GM19467 (cell line): Measurements from ENCODE around the gene HES1.

Experiments
- ATAC-seq: cut with Tn5 transposase; IDR thresholded peaks from one replicate; pipeline ENCODE4 v1.9.1; 2021; ENCODE audit warnings: mild to moderate bottlenecking, moderate library complexity; ENCODE audit not compliant: unreplicated experiment

Gene HES1

DNA sequence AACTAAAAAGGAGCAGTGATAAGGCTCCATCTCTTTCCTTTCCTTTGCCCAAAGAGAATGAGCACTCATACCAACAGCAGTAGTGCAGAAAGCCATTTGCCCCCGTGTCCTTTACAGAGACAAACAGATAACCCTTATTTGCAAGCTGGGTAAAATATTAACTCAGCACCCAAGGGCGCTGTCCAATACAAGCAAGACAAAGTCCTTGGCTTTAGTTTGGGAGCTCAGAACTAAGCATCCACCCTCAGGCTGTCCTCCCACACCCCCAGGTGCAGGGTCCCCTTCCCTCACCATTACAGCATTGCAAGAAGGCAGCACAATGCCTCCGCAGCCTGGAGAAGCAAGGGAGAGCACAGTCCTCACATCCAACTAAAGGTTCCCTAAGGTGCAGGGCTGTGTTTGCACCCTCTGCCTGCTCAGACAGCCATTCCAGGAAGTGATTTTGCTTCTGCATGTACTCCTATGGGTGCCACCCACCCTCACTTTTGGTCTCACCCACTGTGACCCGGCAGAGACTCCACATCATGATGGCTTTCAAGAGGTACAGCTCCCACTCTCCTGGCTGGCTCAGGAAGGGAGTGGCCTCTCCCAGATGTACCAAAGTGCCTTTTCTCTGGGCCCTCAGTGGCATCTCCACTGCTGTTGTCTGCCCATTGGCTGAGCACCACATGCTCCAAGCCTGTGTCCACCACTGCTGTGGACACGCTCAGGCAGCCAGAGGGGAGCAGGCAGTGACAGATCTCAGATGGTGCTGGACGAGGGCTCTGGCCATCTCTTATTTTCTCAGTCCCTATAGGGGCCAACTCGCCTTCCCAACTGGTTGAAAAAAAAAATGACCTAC, 34.1 kb upstream of the HES1 start:
- ATAC-seq: peak; percentile 27

DNA sequence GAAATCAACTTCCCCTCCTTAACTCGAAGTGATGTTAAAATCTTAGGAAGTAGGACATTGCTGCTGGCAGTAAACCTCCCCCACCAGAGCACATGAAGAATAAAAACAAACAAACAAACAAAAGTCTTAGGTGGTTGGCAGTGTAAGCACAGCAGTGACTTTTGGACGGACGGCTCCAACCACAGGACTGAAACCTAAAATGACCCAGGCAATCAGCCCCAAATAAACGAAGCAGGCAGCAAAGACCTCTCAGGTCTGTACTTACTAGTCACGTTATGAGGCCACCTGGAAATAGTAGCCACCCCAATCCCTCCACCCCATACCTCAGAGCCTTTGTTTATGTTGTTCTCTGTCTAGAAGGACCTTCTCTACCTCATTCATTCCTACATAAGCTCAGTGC, 33.5 kb upstream of the HES1 start:
- peak; percentile 25 for ATAC-seq

DNA sequence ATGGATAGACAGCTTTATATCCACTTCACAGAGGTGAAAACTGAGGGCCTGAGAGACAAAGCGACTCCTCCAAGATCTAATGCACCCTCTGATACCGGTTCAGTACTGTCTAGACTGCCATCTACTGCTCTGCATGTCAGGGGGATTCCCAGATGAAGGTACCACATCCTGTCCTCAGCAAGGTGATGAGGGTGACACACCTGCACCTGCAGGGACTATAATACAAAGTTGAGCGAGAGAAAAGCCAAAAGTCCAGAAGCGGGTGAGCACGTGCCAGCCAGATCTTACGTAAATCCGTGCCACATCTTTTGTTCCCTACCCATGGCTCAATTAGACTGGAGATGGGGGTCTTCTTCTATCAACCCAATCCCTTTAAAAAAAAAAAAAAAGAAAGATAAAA, 32.4 kb upstream of the HES1 start:
- no peak for ATAC-seq

DNA sequence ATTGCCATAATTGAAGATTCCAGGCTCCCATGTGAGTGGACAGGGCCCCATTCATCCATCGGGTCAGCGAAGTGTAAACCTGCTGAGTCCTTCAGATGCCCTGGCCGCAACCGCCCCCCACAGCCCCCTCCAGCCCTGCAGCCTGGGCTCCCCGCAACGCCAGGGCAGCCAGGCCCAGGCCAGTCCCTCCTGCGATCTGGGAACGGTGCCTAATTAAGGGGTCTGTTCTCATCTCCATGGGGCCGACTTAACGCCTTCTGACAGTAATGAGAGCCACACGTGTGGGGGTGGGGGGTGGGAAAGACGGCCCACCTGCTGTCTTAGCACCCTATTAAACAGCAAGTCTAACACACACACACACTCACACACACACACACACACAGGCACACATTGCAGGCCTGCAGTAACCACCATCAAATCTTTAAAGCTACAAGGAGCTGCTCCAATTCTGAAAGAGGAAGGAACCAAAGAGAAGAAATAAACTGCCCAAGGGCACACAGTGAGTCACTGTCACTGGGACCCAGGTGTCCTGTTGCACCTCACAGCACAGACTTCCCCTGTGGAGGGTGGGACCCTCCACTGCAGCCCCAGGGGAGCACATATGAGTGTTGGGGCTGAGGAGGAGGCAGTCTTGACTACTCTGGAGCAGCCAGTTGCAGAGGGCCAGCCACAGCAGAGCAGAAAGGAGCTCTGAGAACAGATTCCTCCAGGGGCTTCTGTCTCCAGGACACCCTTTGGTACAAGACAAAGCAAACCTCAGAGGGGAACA, 31.8 kb upstream of the HES1 start:
- ATAC-seq: no peak

DNA sequence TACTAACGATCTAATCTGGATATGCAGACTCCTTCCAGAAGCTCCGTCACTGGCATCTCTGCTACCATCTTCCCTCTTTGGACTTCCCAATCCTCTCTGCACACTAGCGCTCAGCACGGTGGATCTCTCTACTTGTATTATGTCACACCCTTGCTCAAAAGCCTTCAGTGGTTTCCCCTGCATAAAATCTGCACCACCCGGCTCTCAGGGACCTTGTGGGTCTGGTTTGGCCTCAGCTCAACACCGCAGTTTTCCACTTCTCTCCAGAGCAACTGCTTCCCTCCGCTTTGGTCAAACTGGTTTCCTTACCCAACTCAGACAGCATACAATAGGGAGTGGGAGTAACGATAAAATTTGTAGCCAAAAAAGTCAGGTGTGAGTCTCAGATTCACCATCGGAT, 30.7 kb upstream of the HES1 start:
- ATAC-seq: no peak

DNA sequence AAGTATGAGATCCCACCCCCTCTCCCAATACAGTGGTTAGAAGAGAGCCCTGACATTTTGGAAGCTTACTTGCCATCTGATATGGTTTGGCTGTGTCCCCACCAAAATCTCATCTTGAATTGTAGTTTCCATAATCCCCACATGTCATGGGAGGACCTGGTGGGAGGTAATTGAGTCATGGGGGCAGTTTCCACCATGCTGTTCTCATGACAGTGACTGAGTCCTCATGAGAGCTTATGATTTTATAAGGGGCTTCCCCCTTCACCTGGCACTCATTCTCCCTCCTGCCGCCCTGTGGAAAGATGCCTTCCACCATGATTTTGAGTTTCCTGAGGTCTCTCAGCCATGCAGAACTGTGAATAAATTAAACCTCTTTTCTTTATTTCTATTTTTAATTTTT, 28.8 kb upstream of the HES1 start:
- ATAC-seq: no peak

DNA sequence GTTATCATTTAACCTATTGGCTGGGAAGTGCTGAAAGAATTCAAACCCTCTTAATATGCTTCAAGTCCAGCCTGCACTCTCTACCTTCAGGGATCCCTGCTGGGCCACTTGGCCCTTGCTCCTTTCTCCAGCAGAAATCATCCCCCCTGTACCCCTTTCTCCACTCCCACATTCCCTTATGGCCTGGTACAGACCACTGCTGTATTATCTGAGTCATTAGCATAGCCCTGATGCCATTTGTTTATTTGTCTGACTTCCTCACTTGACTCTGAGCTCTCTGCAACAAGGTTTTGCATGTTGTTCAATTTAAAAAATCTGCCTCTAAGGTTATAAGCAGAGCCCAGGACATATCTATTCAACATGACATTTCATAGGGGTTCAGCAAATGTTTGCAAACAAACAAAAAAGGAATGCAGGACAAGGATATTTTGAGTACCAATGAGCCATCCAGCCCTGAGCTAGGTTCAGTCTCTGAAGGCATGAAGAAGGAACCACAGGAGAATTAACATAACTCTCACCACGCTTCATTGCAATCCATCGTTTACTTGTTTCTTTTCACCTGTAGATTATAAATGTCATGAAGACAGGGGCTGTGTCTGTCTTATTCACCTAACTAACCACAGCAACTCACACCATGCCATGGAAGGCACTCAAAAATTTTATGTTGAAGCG, 26.6 kb upstream of the HES1 start:
- no peak for ATAC-seq

DNA sequence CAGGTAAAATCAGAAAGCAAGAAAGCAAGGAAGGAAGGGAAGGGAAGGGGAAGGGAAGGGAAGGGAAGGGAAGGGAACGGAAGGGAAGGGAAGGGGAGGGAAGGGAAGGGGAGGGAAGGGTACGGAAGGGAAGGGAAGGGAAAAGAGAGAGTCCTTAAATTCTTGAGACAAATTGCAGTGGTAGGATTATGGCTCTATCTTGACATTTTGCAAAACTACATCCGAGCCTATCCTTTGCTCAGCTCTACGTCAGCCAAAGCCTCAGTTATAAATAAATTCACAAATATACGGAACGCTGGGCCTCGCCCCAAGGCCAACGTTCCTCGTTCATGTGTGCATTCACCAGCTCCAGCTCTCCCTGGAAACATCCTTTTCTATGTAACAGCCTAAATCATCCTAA, 25.5 kb upstream of the HES1 start:
- no peak for ATAC-seq

DNA sequence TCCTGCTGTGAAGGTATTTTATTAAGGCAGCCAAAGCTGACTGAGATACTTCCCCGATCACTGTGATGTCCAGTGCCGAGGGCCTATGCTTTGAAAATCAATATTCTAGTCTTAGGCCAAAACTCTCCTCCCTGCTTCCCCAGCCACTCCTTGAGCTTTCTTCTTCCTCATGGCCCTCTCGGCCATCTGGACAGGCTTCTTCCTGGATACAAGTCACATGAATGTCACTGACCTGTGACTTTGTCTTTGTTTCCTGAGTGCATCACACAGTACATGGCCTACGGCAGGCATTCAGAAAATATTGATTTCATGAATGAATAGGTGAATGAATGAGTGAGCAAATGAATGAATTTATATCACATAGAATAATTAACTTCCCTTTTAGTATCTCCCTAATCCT, 24.6 kb upstream of the HES1 start:
- no peak for ATAC-seq

DNA sequence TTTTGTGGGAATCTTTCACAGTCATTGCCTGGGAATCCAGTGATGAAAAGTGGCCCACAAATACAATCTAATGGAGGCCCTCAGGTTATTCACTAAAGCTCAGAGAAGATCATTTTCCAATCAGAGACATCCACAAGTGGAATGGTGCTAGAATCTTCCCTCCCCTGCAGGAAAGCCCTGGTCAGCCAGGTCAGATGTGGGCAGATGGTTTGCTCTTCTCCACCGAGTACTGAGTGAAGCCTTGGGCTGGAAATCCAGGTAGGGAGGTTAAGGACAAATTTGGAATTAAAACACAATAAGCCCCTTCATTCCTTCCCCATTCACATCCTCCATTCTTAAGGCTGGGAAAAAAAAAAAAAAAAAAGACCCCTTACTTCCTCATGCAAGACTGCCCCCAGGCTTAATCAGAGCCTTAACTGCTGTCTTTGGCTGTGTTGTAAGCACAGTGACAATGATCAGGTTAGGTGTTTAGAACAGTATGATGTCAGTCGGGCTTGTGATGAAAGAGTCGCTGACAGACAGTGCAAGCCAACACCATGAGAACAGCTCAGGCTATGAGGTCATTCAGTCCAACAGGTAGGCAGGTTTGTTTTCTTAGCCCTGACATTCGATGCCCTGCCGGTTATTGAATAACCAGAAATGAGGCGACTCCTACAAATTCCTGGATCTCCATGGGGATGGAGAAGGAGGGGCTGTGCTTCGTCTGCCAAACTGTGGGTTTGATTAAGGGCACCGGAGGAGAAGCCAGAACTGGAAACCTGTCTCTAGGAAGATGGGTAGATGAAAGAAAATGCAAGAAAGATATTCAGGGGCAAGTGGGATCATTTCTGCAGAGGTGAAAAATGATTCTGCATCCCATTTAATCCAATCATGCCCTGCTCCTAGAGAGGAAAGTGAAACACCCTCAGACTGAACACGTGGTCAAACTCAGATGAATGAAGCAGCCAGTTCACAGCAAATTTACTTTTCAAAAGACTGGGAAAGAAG, 23.5 kb upstream of the HES1 start:
- no peak for ATAC-seq

DNA sequence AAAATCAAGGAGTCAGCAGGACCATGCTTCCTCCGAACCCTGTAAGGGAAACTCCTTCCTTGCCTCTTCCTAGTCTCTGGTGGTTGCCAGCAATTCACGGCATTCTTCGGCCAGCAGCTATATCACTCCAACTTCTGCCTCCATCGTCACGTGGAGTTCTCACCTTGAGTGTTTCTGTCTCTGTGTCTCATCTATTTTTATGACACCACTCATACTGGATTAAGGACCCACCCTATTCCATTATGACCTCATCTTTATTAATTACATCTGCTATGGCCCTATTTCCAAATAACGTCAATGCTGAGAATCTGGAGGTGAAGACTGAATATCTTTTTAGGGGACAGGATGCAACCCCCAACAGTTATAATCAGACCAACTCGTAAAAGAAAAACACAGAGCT, 21.8 kb upstream of the HES1 start:
- no peak for ATAC-seq

DNA sequence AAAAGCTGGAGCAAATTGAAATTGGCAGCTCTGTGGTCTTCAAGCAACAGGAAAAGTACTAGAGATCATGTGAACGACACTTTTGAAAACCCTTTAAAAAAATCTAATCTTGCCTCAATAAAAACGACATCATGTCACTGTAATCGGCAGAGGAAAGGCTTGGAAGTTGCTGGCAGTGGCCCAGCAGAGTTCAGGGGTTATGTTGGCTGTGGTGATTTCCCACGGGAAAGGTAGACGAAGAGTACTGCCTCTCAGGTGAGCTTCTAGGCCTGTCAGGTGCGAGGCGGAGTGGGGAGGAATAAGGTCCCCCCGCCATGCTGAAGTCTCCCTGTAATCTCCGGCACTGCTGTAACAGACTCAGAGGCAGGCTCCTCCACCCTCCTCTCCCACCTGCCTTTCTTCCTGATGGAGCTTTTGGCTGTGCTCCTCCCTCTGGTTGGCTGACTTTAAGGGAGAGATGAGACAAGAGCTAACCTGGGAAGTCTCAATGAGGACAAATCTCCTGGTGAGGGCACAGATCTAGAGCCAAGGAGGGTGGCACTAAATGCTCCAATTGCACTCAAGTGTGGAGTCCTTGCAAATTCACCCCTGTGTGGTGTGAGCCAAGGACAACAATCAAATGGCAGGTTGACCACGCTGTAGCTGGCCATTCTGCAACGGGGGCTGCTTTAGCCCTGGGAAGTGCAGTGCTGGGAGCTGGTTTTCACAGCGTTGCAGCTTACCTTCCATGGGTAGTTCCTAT, 18.7 kb upstream of the HES1 start:
- ATAC-seq: no peak

DNA sequence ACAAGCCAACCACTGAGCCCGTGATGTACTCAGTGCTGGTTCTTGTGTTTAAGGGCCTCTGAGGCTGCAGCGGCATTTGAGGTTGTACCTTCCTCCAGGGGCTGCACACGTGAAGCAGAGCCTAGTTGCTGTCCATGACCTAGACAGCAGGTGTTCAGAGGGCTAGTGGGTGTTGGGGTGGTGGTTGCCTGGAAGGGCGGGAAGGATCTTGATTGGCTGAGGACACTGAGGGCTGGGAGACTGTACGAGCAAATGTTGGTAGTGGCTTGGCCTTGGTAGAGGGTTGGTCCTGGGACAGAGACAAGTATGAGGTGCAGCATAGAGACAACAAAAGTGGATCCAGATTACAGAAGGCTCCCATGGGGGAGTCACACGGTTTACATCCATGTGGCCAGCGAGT, 17.0 kb upstream of the HES1 start:
- ATAC-seq: no peak

DNA sequence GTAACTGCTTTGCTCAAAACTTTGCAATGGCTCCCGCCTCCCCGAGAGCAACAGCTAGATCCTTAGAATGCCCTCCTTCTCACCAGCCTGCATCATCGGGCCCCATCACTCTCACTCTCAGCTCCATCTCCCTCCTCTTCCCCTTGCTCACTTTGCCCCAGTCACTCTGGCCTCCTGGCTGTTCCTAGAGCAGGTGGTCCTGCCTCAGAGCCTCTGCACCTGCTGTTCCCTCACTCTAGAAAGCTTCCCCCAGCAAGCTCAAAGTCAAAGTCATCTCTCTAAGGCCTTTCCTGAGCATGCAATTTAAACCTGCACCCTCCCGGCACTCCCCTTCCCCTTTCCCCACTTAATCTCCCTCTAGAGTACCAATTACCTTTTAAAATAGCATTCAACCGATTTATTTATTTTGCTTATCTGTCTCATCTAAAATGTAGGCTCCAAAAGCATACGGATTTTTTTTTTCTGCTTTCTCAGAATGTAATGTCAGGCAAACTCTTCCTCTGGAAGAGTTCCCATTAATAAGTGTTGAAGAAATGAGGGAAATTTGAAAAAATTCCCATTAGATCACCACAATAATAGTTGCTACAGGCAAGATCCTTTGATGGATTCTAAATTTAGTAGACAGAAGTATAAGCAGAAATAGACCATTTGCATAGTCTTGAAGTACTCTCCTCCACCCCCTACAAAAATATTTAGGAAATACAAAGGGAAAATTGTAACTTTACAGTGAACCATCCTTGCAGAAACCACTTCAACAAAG, 15.9 kb upstream of the HES1 start:
- no peak for ATAC-seq

DNA sequence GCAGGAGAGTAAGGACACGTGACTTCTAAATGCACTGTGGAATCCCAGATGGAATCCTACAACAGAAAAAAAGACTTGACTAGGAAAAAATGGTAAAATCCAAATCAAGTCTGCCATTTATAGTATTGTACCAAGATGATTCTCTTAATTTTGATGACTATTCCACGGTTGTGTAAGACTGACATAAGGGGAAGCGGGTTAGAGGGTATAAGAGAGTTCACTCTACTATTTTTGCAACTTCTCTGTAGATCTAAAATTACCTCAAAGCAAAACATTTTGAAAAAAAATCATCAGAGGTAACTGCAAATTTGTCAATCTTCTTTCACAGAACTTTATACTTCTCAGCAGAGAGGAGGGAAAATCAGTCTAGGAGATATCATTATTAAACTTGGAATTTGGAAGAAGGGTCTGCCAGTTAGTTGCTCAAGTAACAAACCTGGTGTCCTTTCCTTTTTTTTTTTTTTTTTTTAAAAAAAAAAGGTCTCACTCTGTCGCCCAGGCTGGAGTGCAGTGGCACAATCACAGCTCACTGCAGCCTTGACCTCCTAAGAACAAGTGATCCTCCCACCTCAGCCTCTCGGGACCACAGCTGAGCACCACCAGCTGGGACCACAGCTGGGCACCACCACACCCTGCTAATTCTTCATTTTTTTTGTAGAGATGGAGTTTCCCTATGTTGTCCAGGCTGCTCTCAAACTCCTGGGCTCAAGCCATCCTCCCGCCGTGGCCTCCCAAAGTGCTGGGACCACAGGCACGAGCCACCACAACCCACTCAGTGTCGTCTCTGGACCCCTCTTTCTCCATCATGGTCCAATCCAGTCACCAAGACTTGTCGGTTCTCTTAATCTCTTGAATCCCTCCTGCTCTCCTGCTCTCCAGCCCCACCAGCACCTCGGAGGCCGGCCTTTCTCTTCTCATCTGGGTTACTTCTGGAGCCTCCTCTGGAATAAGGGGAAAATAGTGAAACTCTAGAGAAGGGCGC, 14.9 kb upstream of the HES1 start:
- ATAC-seq: no peak

DNA sequence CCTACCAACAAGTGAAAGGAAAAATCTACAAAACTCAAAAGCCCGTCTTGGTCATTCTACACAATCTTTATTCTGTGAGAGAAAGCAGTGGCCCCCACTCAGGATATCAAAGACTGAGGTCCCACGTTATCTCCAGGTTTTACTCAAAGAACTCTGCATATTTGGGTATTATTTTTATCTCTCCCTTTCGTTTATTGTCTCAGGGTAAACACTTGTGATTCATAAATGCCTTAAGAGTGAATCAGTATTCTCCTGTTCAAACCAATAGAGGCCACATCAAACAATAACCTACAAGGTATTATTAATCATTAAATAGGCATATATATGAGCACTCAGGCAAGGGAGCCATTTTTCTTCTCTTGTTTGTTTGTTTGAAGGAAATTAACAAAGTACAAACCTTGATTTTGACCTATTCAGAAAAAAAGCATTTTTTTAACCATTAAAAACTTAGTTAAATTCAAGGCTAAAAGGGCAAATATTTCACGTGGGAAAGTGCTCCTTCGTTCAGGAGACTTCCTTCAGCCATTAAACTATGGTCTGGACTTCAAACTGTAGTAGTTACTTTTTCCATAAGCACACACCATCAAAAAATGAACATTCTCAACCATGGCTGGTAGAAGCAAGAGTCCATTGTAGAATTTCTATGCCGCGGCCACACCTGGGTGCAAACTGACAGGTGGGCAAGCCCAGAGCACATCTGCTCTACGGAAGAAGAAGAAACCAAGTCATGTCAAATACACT, 13.9 kb upstream of the HES1 start:
- ATAC-seq: no peak

DNA sequence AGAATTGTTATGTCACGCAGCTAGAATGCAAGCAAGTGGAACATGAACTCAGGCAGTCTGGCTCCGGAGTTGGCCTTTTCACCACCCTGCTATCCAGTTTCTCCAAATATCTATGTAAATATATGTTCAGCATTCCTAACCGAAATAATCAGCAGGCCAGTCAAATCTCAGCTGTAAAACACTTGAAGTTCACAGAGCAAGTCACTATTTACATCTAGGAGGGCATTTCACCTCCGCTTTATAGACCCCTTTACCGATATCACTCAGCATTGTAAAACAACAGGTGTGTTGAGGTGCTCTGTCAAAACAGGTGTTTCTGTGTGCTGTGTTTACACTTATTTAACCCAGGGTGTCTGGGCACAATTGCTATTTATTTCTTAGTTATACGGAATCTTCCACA, 12.2 kb upstream of the HES1 start:
- ATAC-seq: no peak
